Measurements from ENCODE around the gene DGKI.

The DGKI gene

DNA sequence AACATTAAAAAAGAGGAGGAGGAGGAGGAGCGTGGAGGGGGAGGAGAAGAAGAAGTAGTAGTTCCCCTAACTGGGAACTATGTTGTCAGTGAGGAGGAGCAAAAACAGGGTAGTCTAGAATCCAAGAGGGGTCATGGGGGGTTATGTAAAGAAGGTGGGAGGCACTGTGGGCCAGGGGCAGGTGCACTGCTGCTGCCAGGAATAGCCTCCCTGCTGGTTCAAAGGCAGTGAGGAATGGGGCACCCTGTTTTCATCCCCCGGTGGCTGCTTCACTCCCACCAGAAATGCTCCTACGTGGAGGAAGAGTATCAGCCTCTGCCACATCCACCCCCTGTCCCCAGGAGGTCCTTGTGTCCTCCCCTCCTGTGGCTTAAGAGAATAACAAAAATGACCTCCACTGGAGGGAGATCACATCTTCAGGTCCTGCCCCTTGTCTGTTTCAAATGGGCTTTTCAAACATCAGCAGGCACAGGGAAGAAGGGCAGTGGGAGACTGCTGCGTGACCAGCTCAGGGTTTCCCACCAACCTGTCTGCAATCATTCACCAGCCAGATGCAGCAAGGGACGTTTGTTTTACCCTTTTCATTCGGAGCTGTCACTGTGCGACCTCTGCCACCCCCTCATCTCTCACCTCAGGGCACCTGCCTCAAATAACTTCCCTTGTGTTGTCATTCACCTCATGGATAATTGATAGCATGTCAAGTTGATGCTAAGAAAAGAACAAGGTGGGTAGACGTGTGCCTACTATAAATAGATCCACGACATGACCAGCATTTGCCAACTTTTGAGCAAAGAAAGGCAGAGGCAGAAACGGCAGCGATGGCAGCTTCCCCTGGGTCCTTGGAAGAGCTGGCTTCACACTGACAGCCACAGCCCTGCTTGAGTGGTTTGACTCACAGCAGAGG lies 92.6 kb downstream of the DGKI start:
- no peak overlapping the region for H2BK15ac ChIP-seq (ENCODE audit: low read depth, poor library complexity, severe bottlenecking)
- peaks cover 11% of the 10 kb centered on the region for H3K4me1 ChIP-seq (ENCODE audit: control insufficient read depth, insufficient read depth, low read depth, low read length)
- H3K36me3 ChIP-seq (ENCODE audit: control insufficient read depth in 1 of 2, insufficient read depth in 2 of 2, low read depth in 1 of 2, low read length in 2 of 2): no peaks in the 10 kb centered on the region
- no peaks in the 10 kb centered on the region for H3K79me1 ChIP-seq (replicated peaks; ENCODE audit: low read length, poor library complexity, severe bottlenecking)
- H3K14ac ChIP-seq (ENCODE audit: low read length in 2 of 2): no peak overlapping the region
- DNase-seq: no peak
- no peak overlapping the region for H2AK5ac ChIP-seq (ENCODE audit: low read length, severe bottlenecking)
- no peak overlapping the region for H4K8ac ChIP-seq (ENCODE audit: low read length)
- H4K91ac ChIP-seq (ENCODE audit: low read length): no peak overlapping the region
- no peak overlapping the region for H3K23ac ChIP-seq (ENCODE audit: low read length in 2 of 2)
- peak overlapping the region; percentile 22 for H3K9ac ChIP-seq (ENCODE audit: low read length)
- no peaks in the 10 kb centered on the region for H3K9me3 ChIP-seq (ENCODE audit: control insufficient read depth, low read length)
- H3K4me3 ChIP-seq (ENCODE audit: insufficient read depth in 1 of 2, low read depth in 1 of 2, low read length in 2 of 2): no peak overlapping the region
- H2BK120ac ChIP-seq (ENCODE audit: low read depth, low read length): no peak overlapping the region
- H3K27ac ChIP-seq (ENCODE audit: low read length, poor library complexity, severe bottlenecking): no peak overlapping the region
- H3K27me3 ChIP-seq (ENCODE audit: control insufficient read depth in 1 of 2, insufficient read depth in 1 of 2, low read length in 2 of 2): no peaks in the 10 kb centered on the region
- H3K4me2 ChIP-seq (ENCODE audit: low read length, poor library complexity, severe bottlenecking): no peak overlapping the region
- no peak overlapping the region for H2AFZ ChIP-seq (ENCODE audit: low read depth, low read length)
- H3K4ac ChIP-seq (ENCODE audit: low read depth in 1 of 2, low read length in 2 of 2): no peak overlapping the region
- WGBS: 59% methylated on average over 11 of the region's 11 CpGs
- no peak overlapping the region for H3K18ac ChIP-seq (ENCODE audit: low read depth in 1 of 2, low read length in 2 of 2)
- no peak overlapping the region for H2BK12ac ChIP-seq (ENCODE audit: low read length in 2 of 2)
- no peak overlapping the region for H2BK5ac ChIP-seq (ENCODE audit: low read depth, low read length, poor library complexity, severe bottlenecking)

DNA sequence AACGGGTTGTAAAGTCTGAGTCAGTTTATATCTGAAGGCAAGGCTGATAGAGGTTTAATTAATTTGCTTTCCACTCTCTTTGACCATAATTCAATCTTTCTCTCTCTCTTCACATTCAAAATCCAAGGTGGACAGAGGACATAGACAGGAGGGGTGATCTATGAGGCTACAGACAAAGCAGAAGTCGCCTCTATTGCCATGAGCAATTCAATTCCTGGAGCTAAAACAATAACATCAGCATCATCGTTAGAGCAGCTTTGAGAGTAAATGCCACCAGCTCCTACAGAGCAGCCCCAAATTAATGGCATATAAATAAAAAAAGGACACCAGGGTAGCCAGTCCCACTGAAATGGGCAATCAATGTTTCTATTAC lies 93.2 kb downstream of the DGKI start:
- H3K9ac ChIP-seq (ENCODE audit: low read length): no peak overlapping the region

DNA sequence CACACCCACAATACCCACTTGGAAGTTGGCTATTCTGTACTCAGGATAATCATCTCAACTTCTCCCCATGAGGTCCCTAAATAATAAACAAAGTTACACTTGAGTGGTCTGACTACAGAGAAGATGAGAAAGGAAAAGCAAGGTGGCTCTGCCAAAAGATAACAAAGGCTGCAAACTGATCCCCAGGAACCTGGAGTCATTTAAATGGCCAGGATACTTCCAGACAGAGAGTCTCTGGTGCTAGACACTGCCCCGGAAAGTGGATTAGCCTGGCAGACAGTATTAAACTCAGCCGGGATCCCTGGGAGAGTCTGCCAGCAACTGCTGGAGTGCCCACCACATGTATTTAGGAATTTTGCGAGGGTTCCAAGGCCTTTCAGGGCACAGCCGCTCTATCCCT lies 93.7 kb downstream of the DGKI start:
- Histone ChIP-seq H2AK5ac (ENCODE audit: low read length, severe bottlenecking) (no peak overlapping the region), H4K91ac (ENCODE audit: low read length) (no peak overlapping the region), H3K79me1 (replicated peaks; ENCODE audit: low read length, poor library complexity, severe bottlenecking) (no peaks in the 10 kb centered on the region), H2BK5ac (ENCODE audit: low read depth, low read length, poor library complexity, severe bottlenecking) (no peak overlapping the region), H3K14ac (ENCODE audit: low read length in 2 of 2) (no peak overlapping the region), H3K4ac (ENCODE audit: low read depth in 1 of 2, low read length in 2 of 2) (no peak overlapping the region), H2BK120ac (ENCODE audit: low read depth, low read length) (no peak overlapping the region), H4K8ac (ENCODE audit: low read length) (no peak overlapping the region), H3K36me3 (ENCODE audit: control insufficient read depth in 1 of 2, insufficient read depth in 2 of 2, low read depth in 1 of 2, low read length in 2 of 2) (no peaks in the 10 kb centered on the region), H2AFZ (ENCODE audit: low read depth, low read length) (no peak overlapping the region), H3K4me2 (ENCODE audit: low read length, poor library complexity, severe bottlenecking) (no peak overlapping the region), H3K4me1 (ENCODE audit: control insufficient read depth, insufficient read depth, low read depth, low read length) (peaks cover 11% of the 10 kb centered on the region), H3K27me3 (ENCODE audit: control insufficient read depth in 1 of 2, insufficient read depth in 1 of 2, low read length in 2 of 2) (no peaks in the 10 kb centered on the region), H3K9ac (ENCODE audit: low read length) (no peak overlapping the region), H3K23ac (ENCODE audit: low read length in 2 of 2) (no peak overlapping the region), H3K9me3 (ENCODE audit: control insufficient read depth, low read length) (no peaks in the 10 kb centered on the region), H2BK12ac (ENCODE audit: low read length in 2 of 2) (no peak overlapping the region), H3K27ac (ENCODE audit: low read length, poor library complexity, severe bottlenecking) (no peak overlapping the region), H3K18ac (ENCODE audit: low read depth in 1 of 2, low read length in 2 of 2) (no peak overlapping the region), H2BK15ac (ENCODE audit: low read depth, poor library complexity, severe bottlenecking) (no peak overlapping the region), H3K4me3 (ENCODE audit: insufficient read depth in 1 of 2, low read depth in 1 of 2, low read length in 2 of 2) (no peak overlapping the region)
- WGBS: 71% methylated on average over 2 of the region's 4 CpGs
- no peak for DNase-seq

More for the DNA sequence above, 93.2 kb downstream of the DGKI start:
- Histone ChIP-seq H4K8ac (ENCODE audit: low read length) (no peak overlapping the region), H4K91ac (ENCODE audit: low read length) (no peak overlapping the region), H3K4ac (ENCODE audit: low read depth in 1 of 2, low read length in 2 of 2) (no peak overlapping the region), H3K27ac (ENCODE audit: low read length, poor library complexity, severe bottlenecking) (no peak overlapping the region), H3K18ac (ENCODE audit: low read depth in 1 of 2, low read length in 2 of 2) (no peak overlapping the region), H2BK5ac (ENCODE audit: low read depth, low read length, poor library complexity, severe bottlenecking) (no peak overlapping the region), H3K14ac (ENCODE audit: low read length in 2 of 2) (no peak overlapping the region), H3K27me3 (ENCODE audit: control insufficient read depth in 1 of 2, insufficient read depth in 1 of 2, low read length in 2 of 2) (no peaks in the 10 kb centered on the region), H2AK5ac (ENCODE audit: low read length, severe bottlenecking) (no peak overlapping the region), H2BK15ac (ENCODE audit: low read depth, poor library complexity, severe bottlenecking) (no peak overlapping the region), H3K4me3 (ENCODE audit: insufficient read depth in 1 of 2, low read depth in 1 of 2, low read length in 2 of 2) (no peak overlapping the region), H3K79me1 (replicated peaks; ENCODE audit: low read length, poor library complexity, severe bottlenecking) (no peaks in the 10 kb centered on the region), H3K36me3 (ENCODE audit: control insufficient read depth in 1 of 2, insufficient read depth in 2 of 2, low read depth in 1 of 2, low read length in 2 of 2) (no peaks in the 10 kb centered on the region), H2BK12ac (ENCODE audit: low read length in 2 of 2) (no peak overlapping the region), H3K4me1 (ENCODE audit: control insufficient read depth, insufficient read depth, low read depth, low read length) (peaks cover 11% of the 10 kb centered on the region), H3K9me3 (ENCODE audit: control insufficient read depth, low read length) (no peaks in the 10 kb centered on the region), H2BK120ac (ENCODE audit: low read depth, low read length) (no peak overlapping the region), H3K4me2 (ENCODE audit: low read length, poor library complexity, severe bottlenecking) (no peak overlapping the region), H2AFZ (ENCODE audit: low read depth, low read length) (no peak overlapping the region), H3K23ac (ENCODE audit: low read length in 2 of 2) (no peak overlapping the region)
- DNase-seq: no peak
- 64% methylated on average over 1 of the region's 3 CpGs for WGBS

DNA sequence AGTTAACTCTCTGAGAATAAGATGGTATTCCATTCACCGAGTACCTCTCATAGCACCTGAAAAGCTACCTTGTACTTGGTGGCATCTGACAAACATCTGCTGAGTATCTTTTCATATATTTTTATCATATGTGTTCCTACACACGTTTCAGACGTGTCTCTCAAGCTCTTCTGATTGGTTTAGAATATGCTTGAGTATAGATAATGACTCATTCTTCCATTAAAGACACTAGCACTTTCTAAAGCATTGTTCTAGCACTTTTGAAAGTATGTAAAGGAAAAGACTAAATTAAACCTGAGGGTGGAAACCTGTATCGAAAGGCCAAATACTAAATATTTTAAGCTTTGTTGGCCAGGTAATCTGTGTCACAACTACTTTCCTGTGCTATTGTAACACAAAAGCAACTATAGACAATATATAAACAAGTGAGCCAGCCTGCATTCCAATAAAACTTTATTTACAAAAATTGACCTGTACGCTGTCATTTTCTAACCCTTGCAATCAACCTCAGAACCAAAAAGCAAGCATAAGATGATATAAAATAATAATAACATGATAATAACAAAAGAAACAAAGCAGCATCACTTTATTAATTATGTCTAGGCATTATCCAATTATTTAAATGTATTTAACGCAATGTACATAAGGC lies 95.3 kb downstream of the DGKI start:
- H2BK15ac ChIP-seq (ENCODE audit: low read depth, poor library complexity, severe bottlenecking): no peak overlapping the region
- no peak overlapping the region for H3K23ac ChIP-seq (ENCODE audit: low read length in 2 of 2)
- 84% methylated on average over 4 of the region's 6 CpGs for WGBS
- H3K4me2 ChIP-seq (ENCODE audit: low read length, poor library complexity, severe bottlenecking): no peak overlapping the region
- no peak overlapping the region for H4K8ac ChIP-seq (ENCODE audit: low read length)
- H3K4me1 ChIP-seq (ENCODE audit: control insufficient read depth, insufficient read depth, low read depth, low read length): peaks cover 11% of the 10 kb centered on the region
- H3K14ac ChIP-seq (ENCODE audit: low read length in 2 of 2): no peak overlapping the region
- H3K27ac ChIP-seq (ENCODE audit: low read length, poor library complexity, severe bottlenecking): no peak overlapping the region
- no peaks in the 10 kb centered on the region for H3K79me1 ChIP-seq (replicated peaks; ENCODE audit: low read length, poor library complexity, severe bottlenecking)
- DNase-seq: no peak
- H3K18ac ChIP-seq (ENCODE audit: low read depth in 1 of 2, low read length in 2 of 2): no peak overlapping the region
- H3K9me3 ChIP-seq (ENCODE audit: control insufficient read depth, low read length): no peaks in the 10 kb centered on the region
- H3K4ac ChIP-seq (ENCODE audit: low read depth in 1 of 2, low read length in 2 of 2): no peak overlapping the region
- no peak overlapping the region for H4K91ac ChIP-seq (ENCODE audit: low read length)
- H2AFZ ChIP-seq (ENCODE audit: low read depth, low read length): no peak overlapping the region
- H3K9ac ChIP-seq (ENCODE audit: low read length): no peak overlapping the region
- no peaks in the 10 kb centered on the region for H3K27me3 ChIP-seq (ENCODE audit: control insufficient read depth in 1 of 2, insufficient read depth in 1 of 2, low read length in 2 of 2)
- H3K36me3 ChIP-seq (ENCODE audit: control insufficient read depth in 1 of 2, insufficient read depth in 2 of 2, low read depth in 1 of 2, low read length in 2 of 2): no peaks in the 10 kb centered on the region
- no peak overlapping the region for H3K4me3 ChIP-seq (ENCODE audit: insufficient read depth in 1 of 2, low read depth in 1 of 2, low read length in 2 of 2)
- no peak overlapping the region for H2BK120ac ChIP-seq (ENCODE audit: low read depth, low read length)
- no peak overlapping the region for H2BK12ac ChIP-seq (ENCODE audit: low read length in 2 of 2)
- H2AK5ac ChIP-seq (ENCODE audit: low read length, severe bottlenecking): no peak overlapping the region
- H2BK5ac ChIP-seq (ENCODE audit: low read depth, low read length, poor library complexity, severe bottlenecking): no peak overlapping the region
